Body of pancreas (tissue), 4 donors: ENCODE data around the gene CCDC85C. TPM values are rescaled to one million over a fixed set of nuclear protein-coding genes. Genes with fewer than 3 reads are reported as not detected.

Experiments
- ATAC-seq: fragments of 150-250 bp; one replicate; pipeline ENCODE4 v1.9.1; 2016
- DNase-seq, 4 donors: peaks; one replicate each; pipeline ENCODE4 v3.0.0-alpha.2; 2019
- H3K27ac ChIP-seq, 4 donors: fragments of 200-600 bp; sonication (generic); 1 replicate in 3 of 4; 2 replicates in 1 of 4; pipeline versions ENCODE4 v1.5.1 to v1.6.1; 2016 to 2019; ENCODE audit warnings: mild to moderate bottlenecking in 1 of 4, mixed read lengths in 1 of 4, moderate library complexity in 1 of 4
- H3K27me3 ChIP-seq, 2 donors: fragments of 200-600 bp; sonication (generic); one replicate each; pipeline ENCODE4 v1.6.0; 2016; ENCODE audit warnings: mild to moderate bottlenecking in 1 of 2
- H3K36me3 ChIP-seq, 2 donors: fragments of 200-600 bp; sonication (generic); replicated peaks in 1 of 2; 2 replicates each; pipeline ENCODE4 v1.5.1; 2016; ENCODE audit warnings: low read depth in 2 of 2; ENCODE audit not compliant: insufficient read depth in 1 of 2
- H3K4me1 ChIP-seq: fragments of 200-600 bp; sonication (generic); one replicate; pipeline ENCODE4 v1.6.0; 2016
- H3K4me3 ChIP-seq, 2 donors: fragments of 200-600 bp; sonication (generic); 1 replicate in 1 of 2; 2 replicates in 1 of 2; pipeline ENCODE4 v1.5.1; 2016 to 2019
- H3K9me3 ChIP-seq, 3 donors: fragments of 200-600 bp; sonication (generic); 1 replicate in 2 of 3; 2 replicates in 1 of 3; pipeline ENCODE4 v1.5.1; 2016
- CTCF ChIP-seq, 7 experiments: fragments of 450-650 bp in 4 of 7; fragments of 200-600 bp in 3 of 7; sonication (generic) in 3 of 7; IDR thresholded peaks; one replicate each; pipeline ENCODE4 v1.5.1; 2016 to 2019; ENCODE audit warnings: antibody characterized with exemption in 7 of 7
- POLR2A ChIP-seq, 3 donors: fragments of 450-650 bp; IDR thresholded peaks; one replicate each; pipeline ENCODE4 v1.6.1; 2016; ENCODE audit warnings: antibody characterized with exemption in 3 of 3, mild to moderate bottlenecking in 2 of 3
- WGBS, 2 donors: methylation state at CpG; one replicate each; pipeline ENCODE4 v1.1.5; 2017; 5-methylcytosine and 5-hydroxymethylcytosine counted together
- intact Hi-C: fragments of 100-400 bp; cut with DNase I; formaldehyde crosslinking; loops from one replicate; pipeline ENCODE4 v1.15.1; 2023
- total RNA-seq, 2 donors: library from RNA; depleted of rRNA; stranded (reverse); fragments of >200 nt; gene quantifications; one replicate each; pipeline ENCODE4 v1.1.0, GENCODE V29; 2016

CCDC85C gene
- total RNA-seq, 2 donors from 2014 or later, result 8.9 to 10.1 TPM

GRCh38 chr14:99632410-99633035 is 28.5 kb upstream of the CCDC85C start:
- no peak for DNase-seq
- Histone ChIP-seq H3K27ac (no peak overlapping the region), H3K4me1 (peaks cover 8% of the 10 kb centered on the region), H3K9me3 (no peaks in the 10 kb centered on the region), H3K36me3 (no peaks in the 10 kb centered on the region), H3K4me3 (no peak overlapping the region), H3K27me3 (no peaks in the 10 kb centered on the region)
- intact Hi-C loops, result no loop called here
- ATAC-seq, result no peak
- TF ChIP-seq CTCF (IDR thresholded peaks at IDR 0.05) (no peak), POLR2A (IDR thresholded peaks at IDR 0.05) (no peak)
- WGBS, 2 donors, result 87 to 90% methylated on average over 9 of the region's 9 CpGs

DNA sequence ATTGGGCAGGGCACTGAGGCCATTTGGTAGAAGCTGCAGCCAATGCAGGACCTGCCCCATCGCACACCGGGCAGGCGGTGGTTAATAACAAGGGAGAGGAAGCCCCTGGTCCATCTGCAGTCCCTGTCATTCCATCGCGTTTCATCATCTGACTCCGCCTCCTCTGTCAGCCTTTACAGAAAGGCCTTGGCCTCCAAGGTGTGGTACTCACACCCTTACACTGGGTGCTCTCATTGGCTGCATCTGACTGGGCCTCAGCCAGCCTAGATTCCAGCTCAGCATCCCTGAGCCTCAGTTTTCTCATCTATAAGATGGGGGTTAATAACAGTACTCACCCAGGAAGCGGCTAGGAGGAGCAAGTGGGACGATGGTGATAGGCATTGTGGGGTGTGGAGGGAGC is 26.2 kb upstream of the CCDC85C start:
- no peak for ATAC-seq
- Histone ChIP-seq H3K27ac (no peak overlapping the region), H3K36me3 (no peaks in the 10 kb centered on the region), H3K4me1 (peaks cover 8% of the 10 kb centered on the region), H3K9me3 (no peaks in the 10 kb centered on the region), H3K4me3 (no peak overlapping the region), H3K27me3 (no peaks in the 10 kb centered on the region)
- intact Hi-C loops, result no loop called here
- WGBS, 2 donors, result 61 to 78% methylated on average over 7 to 8 of the region's 8 CpGs
- no peak for TF ChIP-seq CTCF (IDR thresholded peaks at IDR 0.05)
- no peak for TF ChIP-seq POLR2A (IDR thresholded peaks at IDR 0.05)
- no peak for DNase-seq

DNA sequence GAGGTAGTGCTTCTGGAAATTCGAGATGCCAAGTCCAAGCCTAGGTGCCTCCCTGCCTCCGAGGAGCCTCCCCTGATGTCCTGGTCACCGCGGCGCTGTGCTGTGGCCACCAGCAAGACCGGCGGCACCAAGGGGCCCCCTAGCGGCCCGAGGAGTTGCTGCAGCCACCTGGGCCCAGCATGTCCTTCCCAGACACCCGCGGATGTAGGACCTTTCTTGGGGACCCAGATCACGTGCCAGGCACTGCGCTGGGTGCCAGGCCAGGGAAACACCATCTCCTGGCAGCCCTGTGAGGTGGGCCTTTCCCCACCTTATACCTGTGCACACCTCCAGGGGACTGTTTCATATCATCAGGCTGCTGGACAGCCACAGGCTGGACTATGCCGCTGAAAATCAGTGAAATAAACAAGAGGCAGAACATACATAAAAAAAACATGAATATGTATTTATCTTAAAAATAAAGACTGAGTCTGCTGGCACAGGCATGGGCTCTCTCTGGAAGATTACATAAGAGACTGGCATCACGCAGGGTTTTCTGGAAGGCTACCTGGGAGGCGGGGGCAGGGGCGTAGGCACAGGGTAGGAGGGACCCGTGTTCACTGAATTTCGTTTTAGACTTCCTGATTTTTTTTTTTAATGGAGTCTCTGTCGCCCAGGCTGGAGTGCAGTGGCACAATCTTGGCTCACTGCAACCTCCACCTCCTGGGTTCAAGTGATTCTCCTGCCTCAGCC is 25.0 kb upstream of the CCDC85C start:
- Histone ChIP-seq H3K36me3 (no peaks in the 10 kb centered on the region), H3K27me3 (no peaks in the 10 kb centered on the region), H3K4me1 (peaks cover 8% of the 10 kb centered on the region), H3K4me3 (no peak overlapping the region), H3K9me3 (no peaks in the 10 kb centered on the region), H3K27ac (no peak overlapping the region)
- DNase-seq (peak; percentile 82 to 88 (median 86)), ATAC-seq (peak; percentile 95)
- WGBS, 2 donors, result 17 to 27% methylated on average over 12 to 20 of the region's 20 CpGs
- TF ChIP-seq POLR2A (IDR thresholded peaks at IDR 0.05) (no peak), CTCF (IDR thresholded peaks at IDR 0.05) (peak; percentile 93 to 98 (median 96))
- intact Hi-C loops, result no loop called here

DNA sequence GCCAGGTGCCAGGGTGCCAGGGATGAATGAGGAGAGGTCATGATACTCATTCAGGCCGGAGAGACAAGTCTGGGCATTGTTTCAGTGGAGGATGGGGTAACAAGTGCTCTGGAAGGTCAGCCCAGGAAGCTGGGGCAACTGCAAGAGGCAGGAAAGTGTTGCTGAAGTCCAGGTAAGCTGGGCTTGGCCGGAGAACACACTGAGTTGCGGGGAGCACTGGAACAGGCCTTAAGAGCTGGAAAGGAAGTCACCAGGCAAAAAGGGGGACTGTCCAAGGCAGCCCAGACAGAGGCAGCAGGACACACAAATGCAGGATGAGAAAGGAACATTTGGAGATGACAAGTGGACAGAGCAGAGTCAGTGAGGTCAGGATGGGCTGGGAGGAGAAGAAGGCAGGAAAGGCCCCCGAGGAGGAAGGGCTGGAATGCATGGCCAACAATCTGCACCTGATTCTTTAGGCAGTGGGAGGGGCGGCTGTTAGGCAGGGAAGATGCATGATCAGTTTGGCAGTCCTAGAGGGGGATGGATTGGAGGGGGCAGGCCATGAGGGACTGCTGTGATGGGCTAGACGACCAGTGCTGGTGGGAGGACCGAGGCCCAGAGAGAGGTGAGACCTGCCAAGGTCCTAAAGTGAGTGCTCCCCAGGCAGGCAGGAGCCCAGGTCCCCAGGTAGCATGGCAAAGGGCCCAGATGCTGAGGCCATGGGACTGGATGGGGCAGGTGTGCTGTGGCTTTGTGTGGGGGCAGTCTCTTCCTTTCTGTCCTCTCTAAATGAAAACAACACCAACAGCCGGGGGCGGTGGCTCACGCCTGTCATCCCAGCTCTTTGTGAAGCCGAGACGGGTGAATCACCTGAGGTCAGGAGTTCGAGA is 23.7 kb upstream of the CCDC85C start:
- Histone ChIP-seq H3K4me1 (peaks cover 8% of the 10 kb centered on the region), H3K27ac (no peak overlapping the region), H3K4me3 (no peak overlapping the region), H3K27me3 (no peaks in the 10 kb centered on the region), H3K9me3 (no peaks in the 10 kb centered on the region), H3K36me3 (no peaks in the 10 kb centered on the region)
- TF ChIP-seq POLR2A (IDR thresholded peaks at IDR 0.05) (no peak), CTCF (IDR thresholded peaks at IDR 0.05) (no peak)
- intact Hi-C loops, result loop anchor here (2.0 kb wide), 1 partner anchor 107 kb away; no protein-coding TSS in a partner anchor
- ATAC-seq, result no peak
- no peak for DNase-seq
- 75 to 81% methylated on average over 13 of the region's 13 CpGs for WGBS, 2 donors
